ENCODE results near the gene ZNF212.

- TF ChIP-seq CTCF (IDR thresholded peaks at IDR 0.05) = no peak
- no peak for TF ChIP-seq POLR2A (IDR thresholded peaks at IDR 0.05)
Observed at GRCh38 chr7:149245744-149246143, 6.3 kb downstream of the ZNF212 start.

All from right lobe of liver (tissue), 4 donors.